Activated naive CD4-positive, alpha-beta T cell treated with anti-CD3 and anti-CD28 coated beads, Interleukin-2, amount 10 ng/mL, durations not matched to agents 7 days and 5 days (primary cell): ENCODE data around the gene ENTPD8.

Source experiments
- CTCF ChIA-PET: fragments of 350-600 bp; sonication (Branson Sonifier 250); formaldehyde crosslinking; loops from one replicate; lab custom pipeline; 2021; ENCODE audit warnings: antibody characterized with exemption; lab: Charles Lee
- DNase-seq: peaks from one replicate; pipeline ENCODE4 v3.0.0-alpha.2; 2020
- H3K27ac Mint-ChIP-seq: one replicate; pipeline ENCODE4 v1.8.0; 2021; ENCODE audit warnings: mild to moderate bottlenecking, moderate library complexity, mixed read lengths
- H3K27me3 Mint-ChIP-seq: one replicate; pipeline ENCODE4 v1.8.0; 2021; ENCODE audit warnings: mild to moderate bottlenecking, mixed read lengths
- H3K36me3 Mint-ChIP-seq: one replicate; pipeline ENCODE4 v1.8.0; 2021; ENCODE audit warnings: mixed read lengths
- H3K4me1 Mint-ChIP-seq: one replicate; pipeline ENCODE4 v1.8.0; 2021; ENCODE audit warnings: mixed read lengths
- H3K4me3 Mint-ChIP-seq: one replicate; pipeline ENCODE4 v1.8.0; 2021; ENCODE audit warnings: mild to moderate bottlenecking, moderate library complexity, mixed read lengths
- H3K9me3 Mint-ChIP-seq: one replicate; pipeline ENCODE4 v1.8.0; 2021; ENCODE audit warnings: mixed read lengths

ENTPD8 gene

GRCh38 chr9:137465000-137465719 lies 24.0 kb upstream of the ENTPD8 start:
- Mint-ChIP-seq H3K4me1 (peaks cover 25% of the 10 kb centered on the region), H3K36me3 (no peaks in the 10 kb centered on the region), H3K4me3 (no peak overlapping the region), H3K9me3 (no peaks in the 10 kb centered on the region), H3K27me3 (peaks cover 41% of the 10 kb centered on the region), H3K27ac (no peak overlapping the region)
- CTCF ChIA-PET = no interaction called here
- DNase-seq = peak; percentile 13

- Mint-ChIP-seq H3K27me3 (peaks cover 38% of the 10 kb centered on the region), H3K9me3 (no peaks in the 10 kb centered on the region), H3K27ac (no peak overlapping the region), H3K36me3 (no peaks in the 10 kb centered on the region), H3K4me3 (no peak overlapping the region), H3K4me1 (peaks cover 32% of the 10 kb centered on the region)
- CTCF ChIA-PET = no interaction called here
- peak; percentile 17 for DNase-seq
These were observed 23.3 kb upstream of the ENTPD8 start for GRCh38 chr9:137464291-137464999.

- no peaks in the 10 kb centered on the region for H3K9me3 Mint-ChIP-seq
- H3K4me1 Mint-ChIP-seq = peaks cover 33% of the 10 kb centered on the region
- H3K4me3 Mint-ChIP-seq = no peak overlapping the region
- H3K27me3 Mint-ChIP-seq = peaks cover 33% of the 10 kb centered on the region
- DNase-seq = peak; percentile 11
- no peak overlapping the region for H3K27ac Mint-ChIP-seq
- H3K36me3 Mint-ChIP-seq = no peaks in the 10 kb centered on the region
- CTCF ChIA-PET = no interaction called here
These were observed 22.8 kb upstream of the ENTPD8 start for GRCh38 chr9:137463931-137464290.

GRCh38 chr9:137462986-137463930 lies 22.1 kb upstream of the ENTPD8 start:
- Mint-ChIP-seq H3K4me3 (no peak overlapping the region), H3K36me3 (no peaks in the 10 kb centered on the region), H3K27me3 (peaks cover 30% of the 10 kb centered on the region), H3K27ac (peak overlapping the region; percentile 77), H3K4me1 (peaks cover 33% of the 10 kb centered on the region), H3K9me3 (no peaks in the 10 kb centered on the region)
- peak; percentile 17 for DNase-seq
- CTCF ChIA-PET = no interaction called here

- H3K27me3 Mint-ChIP-seq = peaks cover 24% of the 10 kb centered on the region
- DNase-seq = peak; percentile 20
- no peaks in the 10 kb centered on the region for H3K9me3 Mint-ChIP-seq
- peak overlapping the region; percentile 93 for H3K27ac Mint-ChIP-seq
- no peaks in the 10 kb centered on the region for H3K36me3 Mint-ChIP-seq
- CTCF ChIA-PET = interaction anchor here (1.0 to 1.3 kb wide), 2 partner anchors 17 to 40 kb away, joined by 3 to 4 read pairs; partner anchors contain the start of genes EXD3 and NOXA1
- peak overlapping the region; percentile 63 for H3K4me3 Mint-ChIP-seq
- peaks cover 33% of the 10 kb centered on the region for H3K4me1 Mint-ChIP-seq
These were observed 21.3 kb upstream of the ENTPD8 start for GRCh38 chr9:137462396-137462985.

GRCh38 chr9:137461663-137462395 lies 20.7 kb upstream of the ENTPD8 start:
- DNase-seq = peak; percentile 89
- Mint-ChIP-seq H3K4me1 (peaks cover 35% of the 10 kb centered on the region), H3K4me3 (peak overlapping the region; percentile 63)

GRCh38 chr9:137461316-137461662 lies 20.1 kb upstream of the ENTPD8 start:
- Mint-ChIP-seq H3K9me3 (no peaks in the 10 kb centered on the region), H3K4me1 (peaks cover 36% of the 10 kb centered on the region), H3K27ac (peak overlapping the region; percentile 93), H3K27me3 (peaks cover 13% of the 10 kb centered on the region), H3K4me3 (no peak overlapping the region), H3K36me3 (peaks cover 2% of the 10 kb centered on the region)
- CTCF ChIA-PET = interaction anchor here (1.0 to 1.3 kb wide), 2 partner anchors 16 to 39 kb away, joined by 3 to 4 read pairs; partner anchors contain the start of genes EXD3 and NOXA1
- DNase-seq = no peak

More at GRCh38 chr9:137461663-137462395, 20.7 kb upstream of the ENTPD8 start:
- H3K27me3 Mint-ChIP-seq = peaks cover 19% of the 10 kb centered on the region
- CTCF ChIA-PET = interaction anchor here (1.0 to 1.3 kb wide), 2 partner anchors 16 to 39 kb away, joined by 3 to 4 read pairs; partner anchors contain the start of genes EXD3 and NOXA1
- H3K36me3 Mint-ChIP-seq = no peaks in the 10 kb centered on the region
- no peaks in the 10 kb centered on the region for H3K9me3 Mint-ChIP-seq
- peak overlapping the region; percentile 93 for H3K27ac Mint-ChIP-seq

- Mint-ChIP-seq H3K36me3 (peaks cover 5% of the 10 kb centered on the region), H3K4me3 (no peak overlapping the region), H3K27ac (peak overlapping the region; percentile 93), H3K4me1 (peaks cover 40% of the 10 kb centered on the region), H3K27me3 (peaks cover 10% of the 10 kb centered on the region), H3K9me3 (no peaks in the 10 kb centered on the region)
- peak; percentile 25 for DNase-seq
- CTCF ChIA-PET = no interaction called here
These were observed 19.5 kb upstream of the ENTPD8 start for GRCh38 chr9:137460363-137461315.

- Mint-ChIP-seq H3K36me3 (peaks cover 5% of the 10 kb centered on the region), H3K4me1 (peaks cover 44% of the 10 kb centered on the region), H3K4me3 (peak overlapping the region; percentile 41), H3K27ac (peak overlapping the region; percentile 77), H3K27me3 (peaks cover 5% of the 10 kb centered on the region), H3K9me3 (no peaks in the 10 kb centered on the region)
- peak; percentile 22 for DNase-seq
- CTCF ChIA-PET = interaction anchor here (1.0 kb wide), 1 partner anchor 16 kb away, joined by 4 read pairs; no protein-coding TSS in a partner anchor
These were observed 18.6 kb upstream of the ENTPD8 start for GRCh38 chr9:137459601-137460362.

GRCh38 chr9:137459152-137459600 lies 18.0 kb upstream of the ENTPD8 start, which contains the start of gene NSMF:
TSS of gene NSMF (minus strand) at chr9:137459334. CDS start at chr9:137459102, 232 bp downstream.
- Mint-ChIP-seq H3K9me3 (no peaks in the 10 kb centered on the region), H3K4me3 (peak within 1 kb of the TSS; percentile 41), H3K27me3 (peaks cover 5% of the 10 kb centered on the region), H3K27ac (peak within 1 kb of the TSS; percentile 77), H3K36me3 (peaks cover 5% of the 10 kb centered on the region), H3K4me1 (peaks cover 50% of the 10 kb centered on the region)
- CTCF ChIA-PET = interaction anchor here (1.0 kb wide), 1 partner anchor 16 kb away, joined by 4 read pairs; no protein-coding TSS in a partner anchor
- peak; percentile 93 for DNase-seq
